Gastrocnemius medialis (tissue), 4 donors: Measurements from ENCODE around the gene EHD3. TPM values are rescaled to one million over a fixed set of nuclear protein-coding genes. Genes with fewer than 3 reads are reported as not detected.
"Not testable (repeated sequence)": the region's sequence is repeated elsewhere in the genome, so short reads cannot be mapped to it uniquely, and the experiment has no call there.

Source experiments
- ATAC-seq, 2 donors: fragments of 150-250 bp; one replicate each; pipeline ENCODE4 v1.9.1; 2016
- DNase-seq, 2 donors: peaks; one replicate each; pipeline ENCODE4 v3.0.0-alpha.2; 2019
- H3K27ac ChIP-seq, 4 donors: fragments of 200-600 bp; sonication (generic); 1 replicate in 1 of 4; 2 replicates in 3 of 4; pipeline ENCODE4 v1.5.1; 2016 to 2018; ENCODE audit warnings: mild to moderate bottlenecking in 2 of 4, moderate library complexity in 1 of 4
- H3K27me3 ChIP-seq, 3 donors: fragments of 200-600 bp; sonication (generic) in 2 of 3; 1 replicate in 1 of 3; 2 replicates in 2 of 3; pipeline versions ENCODE4 v1.5.1 to v1.6.0; 2016 to 2019; ENCODE audit warnings: mild to moderate bottlenecking in 1 of 3, moderate library complexity in 1 of 3
- H3K36me3 ChIP-seq, 2 donors: fragments of 200-600 bp; sonication (generic) in 1 of 2; one replicate each; pipeline ENCODE4 v1.5.1; 2017 to 2018
- H3K4me1 ChIP-seq, 2 donors: fragments of 200-600 bp; sonication (generic) in 1 of 2; one replicate each; pipeline ENCODE4 v1.5.1; 2016 to 2017; ENCODE audit warnings: mild to moderate bottlenecking in 2 of 2
- H3K4me3 ChIP-seq, 4 donors: fragments of 200-600 bp; sonication (generic) in 3 of 4; 1 replicate in 1 of 4; 2 replicates in 3 of 4; pipeline ENCODE4 v1.5.1; 2016 to 2019; ENCODE audit warnings: mild to moderate bottlenecking in 2 of 4
- H3K9me3 ChIP-seq, 3 donors: fragments of 200-600 bp; sonication (generic) in 2 of 3; 1 replicate in 1 of 3; 2 replicates in 2 of 3; pipeline ENCODE4 v1.5.1; 2016 to 2019
- CTCF ChIP-seq, 5 experiments: fragments of 450-650 bp in 3 of 5; fragments of 200-600 bp in 2 of 5; sonication (generic) in 2 of 5; IDR thresholded peaks in 4 of 5; conservative IDR thresholded peaks in 1 of 5; 1 replicate in 4 of 5; 2 replicates in 1 of 5; pipeline ENCODE4 v1.5.1; 2016 to 2019; ENCODE audit warnings: antibody characterized with exemption in 5 of 5, mild to moderate bottlenecking in 3 of 5, moderate library complexity in 3 of 5
- POLR2A ChIP-seq, 2 donors: fragments of 450-650 bp; IDR thresholded peaks; one replicate each; pipeline ENCODE4 v1.6.1; 2017; ENCODE audit warnings: antibody characterized with exemption in 2 of 2, mild to moderate bottlenecking in 2 of 2, moderate library complexity in 2 of 2
- in situ Hi-C, 4 donors: fragments of 200-750 bp; cut with MboI; loops; one replicate each; pipeline versions ENCODE4 v1.15.0 to v1.8.0; 2017; ENCODE audit warnings: low sequenced_read_pairs in 4 of 4
- intact Hi-C: fragments of 100-400 bp; cut with DNase I; formaldehyde crosslinking; loops from one replicate; pipeline ENCODE4 v1.15.1; 2023; ENCODE audit warnings: low total_unique reads
- total RNA-seq, 4 donors: library from RNA; depleted of rRNA; stranded (reverse); fragments of >200 nt; gene quantifications; one replicate each; pipeline versions ENCODE4 v1.1.0 to v1.2.3, GENCODE V29; 2016

Gene EHD3
- total RNA-seq, 4 donors from 2014 or later, result 1.5 to 3.1 (median 2.1) TPM

- Histone ChIP-seq H3K27me3 (no peaks in the 10 kb centered on the region), H3K36me3 (no peaks in the 10 kb centered on the region), H3K27ac (no peak overlapping the region), H3K9me3 (no peaks in the 10 kb centered on the region), H3K4me1 (no peaks in the 10 kb centered on the region), H3K4me3 (no peak overlapping the region)
- TF ChIP-seq CTCF (IDR thresholded peaks at IDR 0.05 in 4 of 5, conservative IDR thresholded peaks at IDR 0.05 in 1 of 5), result no peak
- no peak for TF ChIP-seq POLR2A (IDR thresholded peaks at IDR 0.05)
- no peak for DNase-seq
- in situ Hi-C loops, result no loop called here
- intact Hi-C loops, result no loop called here
- no peak for ATAC-seq
Observed at GRCh38 chr2:31282634-31283033, 48.7 kb downstream of the EHD3 start.

GRCh38 chr2:31283193-31283919, 49.4 kb downstream of the EHD3 start:
- H3K36me3 ChIP-seq, H3K27ac ChIP-seq, H3K9me3 ChIP-seq, H3K4me3 ChIP-seq, H3K4me1 ChIP-seq, intact Hi-C loops, H3K27me3 ChIP-seq, ATAC-seq, DNase-seq, in situ Hi-C loops: not testable (repeated sequence)

GRCh38 chr2:31284107-31284506, 50.2 kb downstream of the EHD3 start:
- TF ChIP-seq POLR2A (IDR thresholded peaks at IDR 0.05) (no peak), CTCF (IDR thresholded peaks at IDR 0.05 in 4 of 5, conservative IDR thresholded peaks at IDR 0.05 in 1 of 5) (no peak)
- ATAC-seq (no peak), DNase-seq (no peak)
- Histone ChIP-seq H3K9me3 (no peaks in the 10 kb centered on the region), H3K4me3 (no peak overlapping the region), H3K36me3 (no peaks in the 10 kb centered on the region), H3K4me1 (no peaks in the 10 kb centered on the region), H3K27ac (no peak overlapping the region), H3K27me3 (no peaks in the 10 kb centered on the region)
- intact Hi-C loops, result no loop called here
- in situ Hi-C loops, result no loop called here

GRCh38 chr2:31286230-31286629, 52.3 kb downstream of the EHD3 start:
- H3K36me3 ChIP-seq, result no peaks in the 10 kb centered on the region
- no peak for TF ChIP-seq POLR2A (IDR thresholded peaks at IDR 0.05)
- intact Hi-C loops, result no loop called here
- H3K27me3 ChIP-seq, result no peaks in the 10 kb centered on the region
- no peak for ATAC-seq
- DNase-seq, result no peak
- no peaks in the 10 kb centered on the region for H3K9me3 ChIP-seq
- in situ Hi-C loops, result no loop called here
- H3K27ac ChIP-seq, result no peak overlapping the region
- H3K4me3 ChIP-seq, result no peak overlapping the region
- no peaks in the 10 kb centered on the region for H3K4me1 ChIP-seq

- Histone ChIP-seq H3K36me3 (no peaks in the 10 kb centered on the region), H3K27ac (no peak overlapping the region), H3K9me3 (no peaks in the 10 kb centered on the region), H3K27me3 (no peaks in the 10 kb centered on the region), H3K4me3 (no peak overlapping the region), H3K4me1 (no peaks in the 10 kb centered on the region)
- no peak for DNase-seq
- intact Hi-C loops, result no loop called here
- no peak for TF ChIP-seq CTCF (IDR thresholded peaks at IDR 0.05 in 4 of 5, conservative IDR thresholded peaks at IDR 0.05 in 1 of 5)
- TF ChIP-seq POLR2A (IDR thresholded peaks at IDR 0.05), result no peak
- ATAC-seq, result no peak
- in situ Hi-C loops, result no loop called here
Observed at GRCh38 chr2:31286961-31287550, 53.1 kb downstream of the EHD3 start.
